ENCODE results near the gene AEBP2. TPM values are rescaled to one million over a fixed set of nuclear protein-coding genes. Genes with fewer than 3 reads are reported as not detected.

AEBP2 gene
- polyA plus RNA-seq, 1 donor (not counting 4 experiments of a cell fraction or from before 2014, with no cell fraction given), result 19.6 TPM

DNA sequence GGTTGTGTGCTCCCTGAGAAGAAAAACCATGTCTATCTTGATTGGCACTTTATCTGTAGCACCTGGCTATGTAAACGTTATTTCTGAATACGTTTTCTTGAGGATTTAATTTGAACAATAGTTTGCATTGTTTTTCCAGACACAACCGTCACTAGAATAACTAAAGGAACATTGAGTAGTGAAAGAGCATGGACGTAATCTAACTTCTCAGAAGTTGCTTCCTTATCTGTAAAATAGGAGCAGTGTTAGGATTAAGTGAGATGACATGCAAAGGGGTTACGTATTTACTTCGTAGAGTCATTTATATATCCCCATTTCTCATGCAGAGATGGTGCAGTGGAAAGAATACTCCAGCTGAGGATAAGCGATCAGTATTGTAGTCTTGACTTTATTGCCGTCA, 8.1 kb downstream of the AEBP2 start:
- Histone ChIP-seq H2AFZ (ENCODE audit: control insufficient read depth, low read length) (no peak overlapping the region), H3K79me2 (ENCODE audit: control insufficient read depth, insufficient read depth, low read length) (peaks cover 98% of the 10 kb centered on the region), H3K9me3 (ENCODE audit: control insufficient read depth, low read depth, low read length) (no peaks in the 10 kb centered on the region), H3K9me1 (ENCODE audit: control insufficient read depth, extremely low read depth, insufficient read depth, low read length) (no peaks in the 10 kb centered on the region), H3K4me1 (ENCODE audit: control insufficient read depth, extremely low read depth, insufficient read depth, low read length) (peaks cover 10% of the 10 kb centered on the region), H3K27ac (ENCODE audit: control insufficient read depth, insufficient read depth, low read length) (no peak overlapping the region), H3K27me3 (ENCODE audit: control insufficient read depth, extremely low read depth, insufficient read depth, low read length) (no peaks in the 10 kb centered on the region), H3K9ac (ENCODE audit: control insufficient read depth, extremely low read depth, insufficient read depth, low read length) (no peak overlapping the region), H3K36me3 (ENCODE audit: control insufficient read depth in 2 of 2, extremely low read depth in 1 of 2, insufficient read depth in 2 of 2, low read length in 2 of 2) (peaks cover 0 to 3% of the 10 kb centered on the region in 2 experiments), H4K20me1 (ENCODE audit: control insufficient read depth, extremely low read depth, insufficient read depth, low read length) (peaks cover 8% of the 10 kb centered on the region), H3K4me2 (ENCODE audit: control insufficient read depth, extremely low read depth, insufficient read depth, low read depth, low read length) (no peak overlapping the region), H3K4me3 (ENCODE audit: control insufficient read depth in 2 of 3, extremely low read depth in 1 of 3, insufficient read depth in 2 of 3, low read depth in 1 of 3, low read length in 3 of 3) (no peak overlapping the region)
- dilution Hi-C loops (cut with MboI; ENCODE audit: extremely low pct_ligation_motif_present, low sequenced_read_pairs), result no loop called here
- FAIRE-seq, result peak; percentile 23
- TF ChIP-seq EZH2 (IDR thresholded peaks at IDR 0.05; ENCODE audit: low read length), result no peak
- TF ChIP-seq, protein P1, sequence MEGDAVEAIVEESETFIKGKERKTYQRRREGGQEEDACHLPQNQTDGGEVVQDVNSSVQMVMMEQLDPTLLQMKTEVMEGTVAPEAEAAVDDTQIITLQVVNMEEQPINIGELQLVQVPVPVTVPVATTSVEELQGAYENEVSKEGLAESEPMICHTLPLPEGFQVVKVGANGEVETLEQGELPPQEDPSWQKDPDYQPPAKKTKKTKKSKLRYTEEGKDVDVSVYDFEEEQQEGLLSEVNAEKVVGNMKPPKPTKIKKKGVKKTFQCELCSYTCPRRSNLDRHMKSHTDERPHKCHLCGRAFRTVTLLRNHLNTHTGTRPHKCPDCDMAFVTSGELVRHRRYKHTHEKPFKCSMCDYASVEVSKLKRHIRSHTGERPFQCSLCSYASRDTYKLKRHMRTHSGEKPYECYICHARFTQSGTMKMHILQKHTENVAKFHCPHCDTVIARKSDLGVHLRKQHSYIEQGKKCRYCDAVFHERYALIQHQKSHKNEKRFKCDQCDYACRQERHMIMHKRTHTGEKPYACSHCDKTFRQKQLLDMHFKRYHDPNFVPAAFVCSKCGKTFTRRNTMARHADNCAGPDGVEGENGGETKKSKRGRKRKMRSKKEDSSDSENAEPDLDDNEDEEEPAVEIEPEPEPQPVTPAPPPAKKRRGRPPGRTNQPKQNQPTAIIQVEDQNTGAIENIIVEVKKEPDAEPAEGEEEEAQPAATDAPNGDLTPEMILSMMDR (optimal IDR thresholded peaks at IDR 0.05 in 1 of 3, IDR thresholded peaks at IDR 0.05 in 1 of 3, conservative IDR thresholded peaks at IDR 0.05 in 1 of 3; ENCODE audit: extremely low read depth in 1 of 3, insufficient read depth in 2 of 3, low read length in 3 of 3), result no peak
- DNase-seq (ENCODE audit: low read depth, low spot score), result no peak

DNA sequence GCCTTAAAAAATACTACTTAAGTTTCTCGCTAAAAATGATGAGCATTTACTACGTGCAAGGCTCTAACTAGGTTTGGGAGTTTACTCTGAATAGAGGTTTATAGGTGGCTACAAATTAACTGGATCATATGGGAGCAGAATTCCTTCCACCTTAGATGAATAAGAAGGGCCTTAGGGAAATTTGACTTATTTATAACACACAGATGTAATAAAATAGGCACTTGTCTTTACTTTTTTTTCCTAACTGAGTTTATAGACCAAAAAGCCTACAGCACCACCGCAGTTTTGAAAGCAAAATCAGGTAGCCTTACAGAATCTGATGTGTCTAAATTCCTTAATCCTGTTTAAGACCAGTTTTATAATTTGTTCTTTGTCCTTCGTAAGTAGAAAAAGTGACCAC, 10.5 kb downstream of the AEBP2 start:
- no peak overlapping the region for H3K27ac ChIP-seq (ENCODE audit: control insufficient read depth, insufficient read depth, low read length)
- DNase-seq (ENCODE audit: low read depth, low spot score), result no peak

More for the DNA sequence above, 10.5 kb downstream of the AEBP2 start:
- H3K4me2 ChIP-seq (ENCODE audit: control insufficient read depth, extremely low read depth, insufficient read depth, low read depth, low read length), result no peak overlapping the region
- no peak for TF ChIP-seq EZH2 (IDR thresholded peaks at IDR 0.05; ENCODE audit: low read length)
- TF ChIP-seq, protein P1 (optimal IDR thresholded peaks at IDR 0.05 in 1 of 3, IDR thresholded peaks at IDR 0.05 in 1 of 3, conservative IDR thresholded peaks at IDR 0.05 in 1 of 3; ENCODE audit: extremely low read depth in 1 of 3, insufficient read depth in 2 of 3, low read length in 3 of 3), result no peak
- H3K9me1 ChIP-seq (ENCODE audit: control insufficient read depth, extremely low read depth, insufficient read depth, low read length), result no peaks in the 10 kb centered on the region
- no peaks in the 10 kb centered on the region for H3K9me3 ChIP-seq (ENCODE audit: control insufficient read depth, low read depth, low read length)
- no peak overlapping the region for H2AFZ ChIP-seq (ENCODE audit: control insufficient read depth, low read length)
- H3K79me2 ChIP-seq (ENCODE audit: control insufficient read depth, insufficient read depth, low read length), result peaks cover 97% of the 10 kb centered on the region
- no peak for FAIRE-seq
- no peak overlapping the region for H3K9ac ChIP-seq (ENCODE audit: control insufficient read depth, extremely low read depth, insufficient read depth, low read length)
- dilution Hi-C loops (cut with MboI; ENCODE audit: extremely low pct_ligation_motif_present, low sequenced_read_pairs), result no loop called here
- H3K4me3 ChIP-seq (ENCODE audit: control insufficient read depth in 2 of 3, extremely low read depth in 1 of 3, insufficient read depth in 2 of 3, low read depth in 1 of 3, low read length in 3 of 3), result no peak overlapping the region
- peaks cover 11% of the 10 kb centered on the region for H4K20me1 ChIP-seq (ENCODE audit: control insufficient read depth, extremely low read depth, insufficient read depth, low read length)
- H3K27me3 ChIP-seq (ENCODE audit: control insufficient read depth, extremely low read depth, insufficient read depth, low read length), result no peaks in the 10 kb centered on the region
- no peaks in the 10 kb centered on the region for H3K4me1 ChIP-seq (ENCODE audit: control insufficient read depth, extremely low read depth, insufficient read depth, low read length)
- no peaks in the 10 kb centered on the region for H3K36me3 ChIP-seq (ENCODE audit: control insufficient read depth in 2 of 2, extremely low read depth in 1 of 2, insufficient read depth in 2 of 2, low read length in 2 of 2)
